A549 treated with AZD2906 at 1 μM for 4 hours (cell line): ENCODE measurements around the gene ATP8B3. TPM values are rescaled to one million over a fixed set of nuclear protein-coding genes. Genes with fewer than 3 reads are reported as not detected.

Experiments
- total RNA-seq: library from RNA; stranded (reverse); fragments of 200-300 nt; extraction: Qiagen RNA extraction; gene quantifications from 5 replicates; pipeline ENCODE4 v1.2.3, GENCODE V29; 2022

ATP8B3 gene
- total RNA-seq: 1.9 to 3.7 TPM (median 3.1 TPM) in 5 replicates

GRCh38 chr19:1811942-1812425 lies at the start of gene ATP8B3:
ATP8B3 (minus strand) TSS chr19:1812276; CDS start chr19:1811736, 540 bp downstream.

GRCh38 chr19:1848399-1849131 lies 36.5 kb upstream of the ATP8B3 start, which contains the start of gene REXO1:
REXO1 (minus strand) TSS chr19:1848483; CDS start chr19:1848358, 125 bp downstream.

GRCh38 chr19:1752757-1753728 lies 59.0 kb downstream of the ATP8B3 start, which contains the start of gene ONECUT3:
ONECUT3 (plus strand) TSS chr19:1753506; CDS start chr19:1753663, 157 bp downstream.

Other genes starting within 250 kb of the ATP8B3 start
- gene MEX3D, start 244.0 kb downstream of the ATP8B3 start, total RNA-seq: 6.8 to 12.2 TPM (median 11.9 TPM) in 5 replicates
- gene MBD3, start 219.4 kb downstream of the ATP8B3 start, total RNA-seq: 32.0 to 53.1 TPM (median 46.2 TPM) in 5 replicates
- gene UQCR11, start 206.8 kb downstream of the ATP8B3 start, total RNA-seq: 80.7 to 191 TPM (median 167 TPM) in 5 replicates
- 51.1 to 71.0 TPM (median 65.6 TPM) in 5 replicates for gene TCF3, start 159.7 kb downstream of the ATP8B3 start, total RNA-seq
- gene ONECUT3, start 58.8 kb downstream of the ATP8B3 start, total RNA-seq: 0.01 to 0.02 TPM (median 0.02 TPM) in 3 of 5 replicates, not detected in the others
- gene REXO1, start 36.2 kb upstream of the ATP8B3 start, total RNA-seq: 15.3 to 21.2 TPM (median 18.9 TPM) in 5 replicates
- gene KLF16, start 51.3 kb upstream of the ATP8B3 start, total RNA-seq: 18.2 to 33.0 TPM (median 30.7 TPM) in 5 replicates
- 20.2 to 40.3 TPM (median 37.9 TPM) in 5 replicates for gene ABHD17A, start 73.2 kb upstream of the ATP8B3 start, total RNA-seq
- 2.1 to 6.7 TPM (median 5.2 TPM) in 5 replicates for gene ADAT3, start 93.1 kb upstream of the ATP8B3 start, total RNA-seq
- 48.6 to 80.5 TPM (median 50.9 TPM) in 5 replicates for gene SCAMP4, start 93.1 kb upstream of the ATP8B3 start, total RNA-seq
- 33.7 to 51.8 TPM (median 47.3 TPM) in 5 replicates for gene CSNK1G2, start 128.9 kb upstream of the ATP8B3 start, total RNA-seq
- 34.0 to 49.1 TPM (median 45.1 TPM) in 5 replicates for gene BTBD2, start 203.4 kb upstream of the ATP8B3 start, total RNA-seq
- 45.9 to 79.0 TPM (median 71.3 TPM) in 5 replicates for gene MKNK2, start 239.0 kb upstream of the ATP8B3 start, total RNA-seq